ENCODE results near the gene TTC39B. TPM values are rescaled to one million over a fixed set of nuclear protein-coding genes. Genes with fewer than 3 reads are reported as not detected.

The TTC39B gene
- total RNA-seq, 2 experiments from 2014 or later, result 0.06 TPM; not detected in 1

DNA sequence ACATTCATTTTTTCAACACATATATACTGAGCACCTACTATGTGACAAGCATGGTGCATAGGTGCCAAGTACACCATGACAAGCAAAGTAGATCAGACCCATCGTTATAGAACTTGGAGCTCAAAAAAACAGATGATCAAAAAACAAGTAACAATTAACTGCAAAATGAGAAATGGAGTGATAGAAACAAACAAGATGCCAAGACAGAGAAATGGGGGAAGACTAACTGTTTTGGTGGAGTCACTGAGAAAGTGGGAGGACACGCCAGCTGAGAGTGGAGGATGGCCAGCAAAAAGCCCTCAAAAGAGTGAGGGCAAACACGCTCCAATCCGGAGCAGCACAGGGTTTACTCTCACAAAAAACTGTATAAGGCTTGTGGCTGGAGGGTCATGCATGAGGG is 50.6 kb downstream of the TTC39B start:
- no peak overlapping the region for H3K4me2 ChIP-seq (ENCODE audit: low read length)
- DNase-seq (ENCODE audit: low spot score), result no peak
- TF ChIP-seq, protein P1, sequence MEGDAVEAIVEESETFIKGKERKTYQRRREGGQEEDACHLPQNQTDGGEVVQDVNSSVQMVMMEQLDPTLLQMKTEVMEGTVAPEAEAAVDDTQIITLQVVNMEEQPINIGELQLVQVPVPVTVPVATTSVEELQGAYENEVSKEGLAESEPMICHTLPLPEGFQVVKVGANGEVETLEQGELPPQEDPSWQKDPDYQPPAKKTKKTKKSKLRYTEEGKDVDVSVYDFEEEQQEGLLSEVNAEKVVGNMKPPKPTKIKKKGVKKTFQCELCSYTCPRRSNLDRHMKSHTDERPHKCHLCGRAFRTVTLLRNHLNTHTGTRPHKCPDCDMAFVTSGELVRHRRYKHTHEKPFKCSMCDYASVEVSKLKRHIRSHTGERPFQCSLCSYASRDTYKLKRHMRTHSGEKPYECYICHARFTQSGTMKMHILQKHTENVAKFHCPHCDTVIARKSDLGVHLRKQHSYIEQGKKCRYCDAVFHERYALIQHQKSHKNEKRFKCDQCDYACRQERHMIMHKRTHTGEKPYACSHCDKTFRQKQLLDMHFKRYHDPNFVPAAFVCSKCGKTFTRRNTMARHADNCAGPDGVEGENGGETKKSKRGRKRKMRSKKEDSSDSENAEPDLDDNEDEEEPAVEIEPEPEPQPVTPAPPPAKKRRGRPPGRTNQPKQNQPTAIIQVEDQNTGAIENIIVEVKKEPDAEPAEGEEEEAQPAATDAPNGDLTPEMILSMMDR (conservative IDR thresholded peaks at IDR 0.05; ENCODE audit: low read length), result no peak
- TF ChIP-seq EZH2phosphoT487 (IDR thresholded peaks at IDR 0.05; ENCODE audit: borderline replicate concordance, low read depth, low read length), result no peak
- no peak overlapping the region for H3K4me3 ChIP-seq (ENCODE audit: low read depth, low read length, poor library complexity, severe bottlenecking)
- H3K9me3 ChIP-seq (ENCODE audit: low read length), result no peaks in the 10 kb centered on the region
- H3K4me1 ChIP-seq (ENCODE audit: insufficient read depth, low read length, poor library complexity, severe bottlenecking), result no peaks in the 10 kb centered on the region
- no peaks in the 10 kb centered on the region for H3K36me3 ChIP-seq (ENCODE audit: insufficient read depth, low read length)
- H3K9me2 ChIP-seq (ENCODE audit: insufficient read depth, low read length), result no peaks in the 10 kb centered on the region
- POLR2A ChIA-PET, result no interaction called here
- H4K20me1 ChIP-seq (ENCODE audit: insufficient read depth, low read length), result no peaks in the 10 kb centered on the region
- BruUV-seq (replicated peaks), result no TSS peak
- CTCF ChIA-PET (ENCODE audit: unreplicated experiment), result no interaction called here
- no peak overlapping the region for H3K27ac ChIP-seq (ENCODE audit: low read depth, low read length, poor library complexity, severe bottlenecking)
- no peak overlapping the region for H2AFZ ChIP-seq (ENCODE audit: low read length)
- H3K79me2 ChIP-seq (ENCODE audit: insufficient read depth, low read depth, low read length), result no peaks in the 10 kb centered on the region
- intact Hi-C loops (cut with micrococcal nuclease; ENCODE audit: unreplicated experiment), result no loop called here

DNA sequence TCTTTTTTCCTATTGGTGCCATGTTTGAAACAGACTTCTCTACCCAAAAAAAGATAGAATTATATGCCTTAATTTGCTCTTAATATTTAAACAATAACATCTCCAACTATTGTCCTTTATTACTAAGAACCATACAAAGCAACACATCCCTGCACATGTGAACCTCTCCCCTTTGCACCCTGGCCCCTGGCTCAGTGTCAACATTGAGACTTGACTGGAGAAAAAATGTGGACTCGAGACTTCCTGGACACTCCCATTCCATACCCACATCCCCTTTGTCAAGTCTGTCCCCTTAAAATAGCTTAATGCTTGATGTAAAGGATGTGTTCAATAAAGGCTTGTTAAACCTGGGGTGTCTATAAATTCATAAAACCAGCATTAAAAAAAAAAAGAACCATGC is 53.2 kb downstream of the TTC39B start:
- no TSS peak for BruUV-seq (replicated peaks)
- H3K79me2 ChIP-seq (ENCODE audit: insufficient read depth, low read depth, low read length), result no peaks in the 10 kb centered on the region
- intact Hi-C loops (cut with micrococcal nuclease; ENCODE audit: unreplicated experiment), result no loop called here
- no peaks in the 10 kb centered on the region for H3K36me3 ChIP-seq (ENCODE audit: insufficient read depth, low read length)
- no peaks in the 10 kb centered on the region for H4K20me1 ChIP-seq (ENCODE audit: insufficient read depth, low read length)
- H3K4me2 ChIP-seq (ENCODE audit: low read length), result no peak overlapping the region
- no peak overlapping the region for H3K4me3 ChIP-seq (ENCODE audit: low read depth, low read length, poor library complexity, severe bottlenecking)
- TF ChIP-seq, protein P1 (conservative IDR thresholded peaks at IDR 0.05; ENCODE audit: low read length), result no peak
- TF ChIP-seq EZH2phosphoT487 (IDR thresholded peaks at IDR 0.05; ENCODE audit: borderline replicate concordance, low read depth, low read length), result no peak
- DNase-seq (ENCODE audit: low spot score), result no peak
- no peak overlapping the region for H2AFZ ChIP-seq (ENCODE audit: low read length)
- POLR2A ChIA-PET, result no interaction called here
- H3K4me1 ChIP-seq (ENCODE audit: insufficient read depth, low read length, poor library complexity, severe bottlenecking), result no peaks in the 10 kb centered on the region
- no peak overlapping the region for H3K27ac ChIP-seq (ENCODE audit: low read depth, low read length, poor library complexity, severe bottlenecking)
- H3K9me3 ChIP-seq (ENCODE audit: low read length), result no peaks in the 10 kb centered on the region
- CTCF ChIA-PET (ENCODE audit: unreplicated experiment), result no interaction called here
- no peaks in the 10 kb centered on the region for H3K9me2 ChIP-seq (ENCODE audit: insufficient read depth, low read length)

DNA sequence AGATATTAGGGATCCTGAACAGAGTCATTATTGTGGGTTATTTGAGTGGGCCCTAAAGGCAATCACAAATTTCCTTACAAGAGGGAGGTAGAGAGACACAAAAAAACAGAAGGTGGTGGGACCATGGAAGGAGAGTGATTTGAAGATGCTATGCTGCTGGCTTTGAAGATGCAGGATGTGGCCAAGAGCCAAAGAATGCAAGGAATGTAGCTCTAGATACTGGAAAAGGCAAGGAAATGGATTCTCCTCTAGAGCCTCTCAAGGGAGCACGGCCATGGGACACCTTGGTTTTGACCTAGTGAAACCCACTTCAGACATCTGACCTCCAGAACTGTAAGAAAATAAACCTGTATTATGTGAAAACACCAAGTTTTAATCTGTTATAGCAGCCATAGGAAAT is 53.8 kb downstream of the TTC39B start:
- ChIA-PET POLR2A (no interaction called here), CTCF (ENCODE audit: unreplicated experiment) (no interaction called here)
- intact Hi-C loops (cut with micrococcal nuclease; ENCODE audit: unreplicated experiment), result no loop called here
- Histone ChIP-seq H3K4me1 (ENCODE audit: insufficient read depth, low read length, poor library complexity, severe bottlenecking) (no peaks in the 10 kb centered on the region), H3K9me2 (ENCODE audit: insufficient read depth, low read length) (no peaks in the 10 kb centered on the region), H3K27ac (ENCODE audit: low read depth, low read length, poor library complexity, severe bottlenecking) (no peak overlapping the region), H3K9me3 (ENCODE audit: low read length) (no peaks in the 10 kb centered on the region), H3K79me2 (ENCODE audit: insufficient read depth, low read depth, low read length) (no peaks in the 10 kb centered on the region), H3K4me3 (ENCODE audit: low read depth, low read length, poor library complexity, severe bottlenecking) (no peak overlapping the region), H4K20me1 (ENCODE audit: insufficient read depth, low read length) (no peaks in the 10 kb centered on the region), H3K36me3 (ENCODE audit: insufficient read depth, low read length) (no peaks in the 10 kb centered on the region), H3K4me2 (ENCODE audit: low read length) (no peak overlapping the region), H2AFZ (ENCODE audit: low read length) (no peak overlapping the region)
- TF ChIP-seq, protein P1 (conservative IDR thresholded peaks at IDR 0.05; ENCODE audit: low read length), result no peak
- TF ChIP-seq EZH2phosphoT487 (IDR thresholded peaks at IDR 0.05; ENCODE audit: borderline replicate concordance, low read depth, low read length), result no peak
- BruUV-seq (replicated peaks), result no TSS peak
- no peak for DNase-seq (ENCODE audit: low spot score)

All from OCI-LY7 (cell line).